Heart right ventricle (tissue), 16 donors: ENCODE data around the gene ZNF385B. TPM values are rescaled to one million over a fixed set of nuclear protein-coding genes. Genes with fewer than 3 reads are reported as not detected.

Experiments used
- ATAC-seq, 8 donors: fragments of 200-7000 bp; cut with Tn5 transposase; one replicate each; pipeline ENCODE4 v1.9.1; 2020; ENCODE audit warnings: mild to moderate bottlenecking in 8 of 8, moderate library complexity in 8 of 8, moderate number of reproducible peaks in 1 of 8
- DNase-seq, 2 donors: peaks; one replicate each; pipeline ENCODE4 v3.0.0-alpha.2; 2020
- H3K27ac ChIP-seq, 10 donors: fragments of 200-600 bp; sonication (generic) in 2 of 10; one replicate each; pipeline versions ENCODE4 v1.5.0 to v1.8.0; 2020 to 2022; ENCODE audit warnings: mild to moderate bottlenecking in 3 of 10
- H3K27me3 ChIP-seq, 7 donors: fragments of 200-600 bp; one replicate each; pipeline ENCODE4 v1.8.0; 2021 to 2022; ENCODE audit warnings: mild to moderate bottlenecking in 2 of 7
- H3K36me3 ChIP-seq, 9 donors: fragments of 200-600 bp; sonication (generic) in 1 of 9; one replicate each; pipeline versions ENCODE4 v1.5.0 to v1.8.0; 2020 to 2022; ENCODE audit warnings: mild to moderate bottlenecking in 2 of 9
- H3K4me1 ChIP-seq, 9 donors: fragments of 200-600 bp; sonication (generic) in 1 of 9; one replicate each; pipeline versions ENCODE4 v1.5.0 to v1.8.0; 2020 to 2022; ENCODE audit warnings: mild to moderate bottlenecking in 4 of 9
- H3K4me3 ChIP-seq, 10 donors: fragments of 200-600 bp; sonication (generic) in 2 of 10; one replicate each; pipeline versions ENCODE4 v1.5.0 to v1.8.0; 2020 to 2022; ENCODE audit warnings: mild to moderate bottlenecking in 7 of 10, moderate library complexity in 2 of 10
- H3K9me3 ChIP-seq, 11 donors: fragments of 200-600 bp in 10 of 11; sonication (generic) in 2 of 11; one replicate each; pipeline versions ENCODE4 v1.5.0 to v1.8.0; 2013 to 2022; ENCODE audit warnings: mild to moderate bottlenecking in 2 of 11, control low read depth in 1 of 11, moderate library complexity in 1 of 11
- WGBS, 2 donors: extraction: QIAGEN DNeasy Blood & Tissue Kit; methylation state at CpG; one replicate each; pipeline ENCODE4 v1.1.7; 2013; ENCODE audit warnings: inconsistent platforms in 1 of 2; 5-methylcytosine and 5-hydroxymethylcytosine counted together
- intact Hi-C, 10 donors: fragments of 100-400 bp; cut with DNase I; formaldehyde crosslinking; loops; one replicate each; pipeline versions ENCODE4 v1.11.1 to v1.14.2; 2022
- polyA plus RNA-seq, 2 donors: library from polyadenylated mRNA; stranded (reverse); fragments of 200-250 nt; gene quantifications; one replicate each; pipeline ENCODE4 v1.2.3, GENCODE V29; 2013
- total RNA-seq, 10 donors: library from RNA; stranded (reverse); fragmentation: NEBNext Ultra II Directional in 3 of 10; extraction: Animal tissue kit (Norgen Biotek cat#: 25700) in 3 of 10; gene quantifications; one replicate each; pipeline versions ENCODE4 v1.2.1 to v1.2.4, GENCODE V29; 2021 to 2023
- TF ChIP-seq, protein P1 (sequence below), 9 donors: fragments of 200-600 bp; sonication (generic) in 2 of 9; IDR thresholded peaks; one replicate each; pipeline versions ENCODE4 v1.5.0 to v1.8.0; 2021 to 2022; ENCODE audit warnings: antibody characterized with exemption in 9 of 9, mild to moderate bottlenecking in 5 of 9, moderate library complexity in 1 of 9
- donor health status: Arrhythmogenic right ventricular cardiomyopathy.
- donor health status: ischemic (EF 13 %, LVEDD 7.1; RV severe dilation, severe dysfunction).
- donor health status: healthy with polysubstance abuse.
- donor health status: DM: no; HTN: yes; CAD: no.
- donor health status: DM: no; HTN: no; CAD: no.
- donor health status: ischemic (EF 25% LVEDD 6.9; RV normal size, moderate dysfunction).
- donor health status: ischemic (EF 25% LVEDD 5.7; RV mildly dilated, moderate dysfunction).
- donor health status: healthy.
- donor health status: DM: yes; HTN: yes; CAD: no.
- donor health status: Ischemic cardiomyopathy.
- donor health status: ischemic (EF 35%, LVEDD 5.7; RV mildly dilated, moderate dysfunction).
- donor health status: nonischemic (EF 11% LVEDD 7.7; RV severe dilation, severe dysfunction).
- donor health status: DM: yes; HTN: yes; CAD: no.
- donor health status: PGD.
- donor health status: ischemic (EF 29% LVEDD 5.4; RV normal size, mild dysfunction).
- donor health status: nonischemic (EF 23%, LVEDD 6.1; RV moderate dilation, normal function).

The ZNF385B gene
- total and polyA plus RNA-seq, 12 donors, result 0.19 to 19.7 (median 1.7) TPM

DNA sequence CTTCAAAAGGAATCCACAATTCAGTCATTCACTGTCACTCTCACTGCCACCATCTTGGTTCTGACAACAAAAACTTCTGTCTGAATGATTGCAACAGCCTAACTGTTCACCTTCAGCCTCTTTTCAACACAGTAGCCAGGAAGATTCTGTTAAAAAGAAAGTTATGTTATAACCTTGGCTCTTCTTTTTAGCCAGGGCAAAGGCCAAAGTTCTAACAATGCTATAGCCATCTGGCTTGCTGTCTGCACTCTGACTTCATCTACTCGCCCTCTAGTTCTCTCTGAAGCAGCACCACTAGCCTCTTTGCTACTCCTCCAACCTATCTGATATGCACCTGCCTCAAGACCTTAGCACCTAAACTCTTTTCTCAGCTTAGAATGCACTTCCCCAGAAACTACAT, 158.5 kb downstream of the ZNF385B start:
- no peak for DNase-seq
- Histone ChIP-seq H3K4me1 (no peaks in the 10 kb centered on the region), H3K9me3 (no peaks in the 10 kb centered on the region), H3K36me3 (no peaks in the 10 kb centered on the region), H3K27ac (no peak overlapping the region), H3K27me3 (no peaks in the 10 kb centered on the region), H3K4me3 (no peak overlapping the region)
- TF ChIP-seq, protein P1, sequence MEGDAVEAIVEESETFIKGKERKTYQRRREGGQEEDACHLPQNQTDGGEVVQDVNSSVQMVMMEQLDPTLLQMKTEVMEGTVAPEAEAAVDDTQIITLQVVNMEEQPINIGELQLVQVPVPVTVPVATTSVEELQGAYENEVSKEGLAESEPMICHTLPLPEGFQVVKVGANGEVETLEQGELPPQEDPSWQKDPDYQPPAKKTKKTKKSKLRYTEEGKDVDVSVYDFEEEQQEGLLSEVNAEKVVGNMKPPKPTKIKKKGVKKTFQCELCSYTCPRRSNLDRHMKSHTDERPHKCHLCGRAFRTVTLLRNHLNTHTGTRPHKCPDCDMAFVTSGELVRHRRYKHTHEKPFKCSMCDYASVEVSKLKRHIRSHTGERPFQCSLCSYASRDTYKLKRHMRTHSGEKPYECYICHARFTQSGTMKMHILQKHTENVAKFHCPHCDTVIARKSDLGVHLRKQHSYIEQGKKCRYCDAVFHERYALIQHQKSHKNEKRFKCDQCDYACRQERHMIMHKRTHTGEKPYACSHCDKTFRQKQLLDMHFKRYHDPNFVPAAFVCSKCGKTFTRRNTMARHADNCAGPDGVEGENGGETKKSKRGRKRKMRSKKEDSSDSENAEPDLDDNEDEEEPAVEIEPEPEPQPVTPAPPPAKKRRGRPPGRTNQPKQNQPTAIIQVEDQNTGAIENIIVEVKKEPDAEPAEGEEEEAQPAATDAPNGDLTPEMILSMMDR (IDR thresholded peaks at IDR 0.05), result no peak
- intact Hi-C loops, result no loop called here
- no peak for ATAC-seq
- 61 to 81% methylated on average over 1 of the region's 1 CpG for WGBS, 2 donors

DNA sequence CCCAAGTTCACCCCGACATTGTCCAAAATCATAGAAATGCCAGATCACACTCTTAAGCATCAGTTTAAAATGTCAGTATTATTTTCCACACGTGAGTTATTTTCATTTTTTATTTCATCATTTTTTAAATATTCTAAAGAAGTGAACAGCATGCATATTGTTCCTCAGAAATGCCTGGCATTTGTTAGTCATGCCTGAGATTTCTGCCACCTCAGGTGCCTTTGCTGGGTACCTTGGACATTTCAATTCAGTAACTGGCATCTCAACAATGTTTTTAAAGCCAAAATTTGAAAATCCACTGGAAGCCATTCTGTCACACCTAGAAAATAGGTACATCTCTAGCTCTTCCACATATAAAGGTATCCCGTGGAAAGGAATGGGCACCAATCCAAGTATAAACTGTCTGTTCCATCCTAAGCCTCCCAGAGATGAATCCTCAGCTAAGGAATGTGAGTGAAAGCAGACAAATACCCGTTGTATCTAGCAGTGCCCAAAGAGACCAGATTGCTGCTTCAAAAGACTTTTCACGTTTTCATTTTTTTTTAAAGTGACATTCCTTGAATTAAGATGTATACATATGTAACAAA, 159.8 kb downstream of the ZNF385B start:
- TF ChIP-seq, protein P1 (IDR thresholded peaks at IDR 0.05), result no peak
- 51 to 53% methylated on average over 5 of the region's 5 CpGs for WGBS, 2 donors
- no peak for ATAC-seq

DNA sequence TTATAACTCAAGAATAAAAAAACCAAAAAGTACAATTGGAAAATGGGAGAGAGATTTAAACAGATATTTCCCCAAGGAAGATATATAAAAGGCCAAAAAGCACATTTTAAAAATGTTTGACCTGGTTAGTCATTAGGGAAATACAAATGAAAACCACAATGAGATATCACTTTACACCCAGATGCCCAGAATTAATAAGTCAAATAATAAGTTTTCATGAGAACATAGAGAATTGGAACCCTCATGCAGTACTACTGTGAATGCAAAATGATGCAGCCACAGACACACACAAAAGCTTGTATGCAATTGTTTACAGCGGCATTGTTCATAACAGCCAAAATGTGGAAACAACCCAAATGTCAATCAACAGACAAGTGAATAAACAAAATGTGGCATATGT, 165.9 kb downstream of the ZNF385B start:
- Histone ChIP-seq H3K27me3 (no peaks in the 10 kb centered on the region), H3K36me3 (no peaks in the 10 kb centered on the region), H3K9me3 (peaks cover 0 to 3% (median 0%) of the 10 kb centered on the region in 11 donors), H3K4me3 (no peak overlapping the region), H3K4me1 (no peaks in the 10 kb centered on the region), H3K27ac (no peak overlapping the region)
- ATAC-seq (no peak), DNase-seq (no peak)
- 97 to 99% methylated on average over 1 of the region's 1 CpG for WGBS, 2 donors
- intact Hi-C loops, result no loop called here
- TF ChIP-seq, protein P1 (IDR thresholded peaks at IDR 0.05), result no peak

More for the DNA sequence above, 159.8 kb downstream of the ZNF385B start:
- Histone ChIP-seq H3K4me3 (no peak overlapping the region), H3K9me3 (no peaks in the 10 kb centered on the region), H3K36me3 (no peaks in the 10 kb centered on the region), H3K4me1 (no peaks in the 10 kb centered on the region), H3K27me3 (no peaks in the 10 kb centered on the region), H3K27ac (no peak overlapping the region)
- DNase-seq, result no peak
- intact Hi-C loops, result no loop called here

DNA sequence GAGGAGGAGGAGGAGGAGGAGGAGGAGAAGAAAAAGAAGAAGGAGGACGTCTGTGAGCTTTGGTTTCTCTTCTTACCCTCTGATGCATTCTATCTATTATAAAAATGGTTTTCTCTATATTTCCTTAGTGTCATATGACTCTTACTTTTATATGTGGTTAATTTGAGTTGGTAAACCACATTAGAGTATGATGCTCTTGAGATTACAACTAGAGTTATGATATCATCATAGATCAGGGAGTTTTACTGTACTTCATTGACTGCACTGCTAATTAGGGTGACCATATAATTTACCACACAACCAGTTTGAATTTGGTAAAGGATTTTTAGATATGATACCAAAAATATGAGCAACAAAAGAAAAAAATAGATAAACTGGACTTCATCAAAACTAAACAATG, 166.4 kb downstream of the ZNF385B start:
- 52 to 55% methylated on average over 1 of the region's 1 CpG for WGBS, 2 donors
- no peaks in the 10 kb centered on the region for H3K27me3 ChIP-seq
- DNase-seq (no peak), ATAC-seq (no peak)
- intact Hi-C loops, result no loop called here
- H3K4me1 ChIP-seq, result no peaks in the 10 kb centered on the region
- H3K27ac ChIP-seq, result no peak overlapping the region
- H3K36me3 ChIP-seq, result no peaks in the 10 kb centered on the region
- H3K4me3 ChIP-seq, result no peak overlapping the region
- TF ChIP-seq, protein P1 (IDR thresholded peaks at IDR 0.05), result no peak
- H3K9me3 ChIP-seq, result peaks cover 0 to 3% (median 0%) of the 10 kb centered on the region in 11 donors
